HepG2 (cell line): Measurements from ENCODE around the gene NEUROD1. TPM values are rescaled to one million over a fixed set of nuclear protein-coding genes. Genes with fewer than 3 reads are reported as not detected.

Experiments used
- ATAC-seq: fragments of 200-7000 bp; cut with Tn5 transposase; 3 replicates; pipeline ENCODE4 v1.9.1; 2020; ENCODE audit warnings: mild to moderate bottlenecking, moderate library complexity
- BruUV-seq: library from RNA; stranded (reverse); fragments of 400-500 nt; replicated peaks from 2 replicates; lab custom pipeline; 2021; lab: Mats Ljungman, UMichigan
- CTCF ChIA-PET: fragments of 300-600 bp; formaldehyde crosslinking; extraction: SDS; loops from one replicate; lab custom pipeline; 2021; ENCODE audit warnings: low total read pairs, inconsistent platforms, low intra/inter-chr PET ratio; lab: Yijun Ruan, JAX
- POLR2A ChIA-PET: fragments of 350-600 bp; sonication (Branson Sonifier 250); formaldehyde crosslinking; loops from one replicate; lab custom pipeline; 2020; ENCODE audit warnings: antibody characterized with exemption, inconsistent platforms; lab: Yijun Ruan, JAX
- DNase-seq: peaks from one replicate; pipeline ENCODE4 v3.0.0-alpha.2; 2015; ENCODE audit warnings: low spot score
- FAIRE-seq: peaks from 3 replicates; lab custom pipeline; 2011; peaks lifted over from hg19 to GRCh38; lab: Jason Lieb, UNC
- H2AFZ ChIP-seq: one replicate; pipeline ENCODE4 v1.6.1; 2011; ENCODE audit warnings: low read length, inconsistent platforms
- H3K27ac ChIP-seq: fragments of 300-600 bp; 3 replicates; pipeline ENCODE4 v1.8.0; 2011; ENCODE audit warnings: mixed run types, mild to moderate bottlenecking, mixed read lengths, low read length, inconsistent platforms; ENCODE audit not compliant: insufficient read depth; ENCODE audit errors: extremely low read length
- H3K27me3 ChIP-seq, 2 experiments: fragments of 200-600 bp in 1 of 2; 2 replicates in 1 of 2; 3 replicates in 1 of 2; pipeline versions ENCODE4 v1.6.0 to v1.8.0; 2011; ENCODE audit warnings: low read length in 2 of 2, mild to moderate bottlenecking in 2 of 2, moderate library complexity in 2 of 2, inconsistent platforms in 1 of 2; ENCODE audit not compliant: insufficient read depth in 2 of 2, control insufficient read depth in 1 of 2
- H3K36me3 ChIP-seq, 2 experiments: fragments of 200-600 bp in 1 of 2; replicated peaks in 1 of 2; 2 replicates in 1 of 2; 3 replicates in 1 of 2; pipeline versions ENCODE4 v1.5.1 to v1.8.0; 2011; ENCODE audit warnings: low read length in 2 of 2, inconsistent platforms in 1 of 2; ENCODE audit not compliant: insufficient read depth in 2 of 2, control insufficient read depth in 1 of 2
- H3K4me1 ChIP-seq: 2 replicates; pipeline ENCODE4 v1.5.1; 2012; ENCODE audit warnings: low read length, inconsistent platforms; ENCODE audit not compliant: insufficient read depth
- H3K4me2 ChIP-seq: 2 replicates; pipeline ENCODE4 v1.6.0; 2011; ENCODE audit warnings: low read depth, low read length, inconsistent platforms
- H3K4me3 ChIP-seq, 3 experiments: fragments of 200-600 bp in 1 of 3; sonication (generic), shearing (Covaris generic) in 1 of 3; replicated peaks in 1 of 3; 2 replicates each; pipeline ENCODE4 v1.5.1; 2011 to 2016; ENCODE audit warnings: low read length in 3 of 3, inconsistent platforms in 2 of 3, low read depth in 2 of 3, mild to moderate bottlenecking in 2 of 3, control low read depth in 1 of 3, mixed read lengths in 1 of 3; ENCODE audit not compliant: insufficient read depth in 1 of 3
- H3K79me2 ChIP-seq: one replicate; pipeline ENCODE4 v1.6.1; 2011; ENCODE audit warnings: low read length, inconsistent platforms; ENCODE audit not compliant: insufficient read depth
- H3K9ac ChIP-seq: 2 replicates; pipeline ENCODE4 v1.6.0; 2011; ENCODE audit warnings: mild to moderate bottlenecking, low read depth, low read length, inconsistent platforms; ENCODE audit not compliant: insufficient read depth
- H3K9me3 ChIP-seq: 2 replicates; pipeline ENCODE4 v1.5.1; 2012; ENCODE audit warnings: mild to moderate bottlenecking, low read length
- H4K20me1 ChIP-seq: 2 replicates; pipeline ENCODE4 v1.6.0; 2011; ENCODE audit warnings: inconsistent platforms, mild to moderate bottlenecking, low read length, moderate library complexity; ENCODE audit not compliant: insufficient read depth
- CHCHD3 ChIP-seq: sonication (generic); formaldehyde crosslinking; IDR thresholded peaks from 2 replicates; pipeline ENCODE4 v1.8.0; 2022; ENCODE audit warnings: mild to moderate bottlenecking, missing genetic modification reagents, moderate library complexity
- KDM1A ChIP-seq: IDR thresholded peaks from 2 replicates; pipeline ENCODE4 v1.6.1; 2016; ENCODE audit warnings: missing compliant biosample characterization
- MAFF ChIP-seq: IDR thresholded peaks from 2 replicates; pipeline ENCODE4 v1.6.1; 2011; ENCODE audit warnings: low read depth, low read length, improper control_type of control experiment
- PAWR ChIP-seq: sonication (generic); formaldehyde crosslinking; IDR thresholded peaks from 2 replicates; pipeline ENCODE4 v1.4.0; 2020; ENCODE audit warnings: missing genetic modification reagents, mild to moderate bottlenecking, borderline replicate concordance
- SUZ12 ChIP-seq: fragments of 150-350 bp; IDR thresholded peaks from 2 replicates; pipeline ENCODE4 v1.6.1; 2014; ENCODE audit warnings: low read depth, low read length
- SYNCRIP ChIP-seq: fragments of 200-400 bp; formaldehyde crosslinking; IDR thresholded peaks from 2 replicates; pipeline ENCODE4 v1.6.1; 2018; ENCODE audit warnings: mild to moderate bottlenecking, low read depth, low read length; ENCODE audit not compliant: insufficient read depth
- TBP ChIP-seq: sonication (generic); formaldehyde crosslinking; IDR thresholded peaks from 2 replicates; pipeline ENCODE4 v1.5.0; 2020; ENCODE audit warnings: missing genetic modification reagents
- TP53 ChIP-seq: sonication (generic); formaldehyde crosslinking; conservative IDR thresholded peaks from 2 replicates; pipeline ENCODE4 v1.4.0; 2020; ENCODE audit warnings: missing genetic modification reagents
- YEATS4 ChIP-seq: sonication (generic); formaldehyde crosslinking; IDR thresholded peaks from 2 replicates; pipeline ENCODE4 v1.4.0; 2020; ENCODE audit warnings: missing genetic modification reagents, borderline replicate concordance
- ZFP36L2 ChIP-seq: sonication (generic); formaldehyde crosslinking; IDR thresholded peaks from 2 replicates; pipeline ENCODE4 v1.4.0; 2020; ENCODE audit warnings: missing genetic modification reagents
- ZNF432 ChIP-seq: sonication (generic); formaldehyde crosslinking; IDR thresholded peaks from 2 replicates; pipeline ENCODE4 v1.5.0; 2020; ENCODE audit warnings: missing genetic modification reagents, mild to moderate bottlenecking, borderline replicate concordance
- ZNF570 ChIP-seq: sonication (generic); formaldehyde crosslinking; IDR thresholded peaks from 2 replicates; pipeline ENCODE4 v1.4.0; 2020; ENCODE audit warnings: mild to moderate bottlenecking, missing genetic modification reagents, borderline replicate concordance
- ZNF879 ChIP-seq: sonication (generic); formaldehyde crosslinking; IDR thresholded peaks from 2 replicates; pipeline ENCODE4 v1.8.1; 2023; ENCODE audit warnings: missing genetic modification reagents
- WGBS: methylation state at CpG from one replicate; pipeline ENCODE4 v1.1.6; 2017; ENCODE audit warnings: low lambda C conversion rate; 5-methylcytosine and 5-hydroxymethylcytosine counted together
- in situ Hi-C: cut with HindIII; loops from 2 replicates; pipeline ENCODE4 v1.10.0; 2017; ENCODE audit warnings: low pct_unique_long_range_greater_than_20kb; ENCODE audit not compliant: extremely low pct_ligation_motif_present
- intact Hi-C: fragments of 100-400 bp; cut with micrococcal nuclease; formaldehyde crosslinking; loops from one replicate; pipeline ENCODE4 v1.10.0; 2022; ENCODE audit not compliant: unreplicated experiment
- polyA plus RNA-seq, 8 experiments: library from polyadenylated mRNA; depleted of rRNA in 3 of 8; stranded (reverse) in 7 of 8; unstranded in 1 of 8; fragments of >200 nt; fragmentation: Illumina TruSeq in 4 of 8; extraction: Trizol in 4 of 8; gene quantifications; 2 replicates each; pipeline versions ENCODE4 v1.2.1 to v1.2.3, GENCODE V29; 2011 to 2016; ENCODE audit warnings: low read depth in 4 of 8, missing spikeins in 1 of 8, mixed read lengths in 1 of 8; ENCODE audit not compliant: insufficient read depth in 1 of 8
- total RNA-seq, 5 experiments: library from RNA; depleted of rRNA; stranded (reverse); fragments of >200 nt; fragmentation: Illumina TruSeq; extraction: Trizol; gene quantifications; 2 replicates each; pipeline ENCODE4 v1.2.3, GENCODE V29; 2016; ENCODE audit warnings: low read depth in 1 of 5
- TF ChIP-seq, protein P1 (sequence below): sonication (generic); formaldehyde crosslinking; IDR thresholded peaks from 2 replicates; pipeline ENCODE4 v1.5.0; 2020; ENCODE audit warnings: missing genetic modification reagents
- TF ChIP-seq, protein P2 (sequence below): sonication (generic); formaldehyde crosslinking; IDR thresholded peaks from 2 replicates; pipeline ENCODE4 v1.4.0; 2020; ENCODE audit warnings: missing genetic modification reagents, borderline replicate concordance

The NEUROD1 gene
- total and polyA plus RNA-seq, 2 of the 13 experiments (the other 11 are each of a cell fraction or from before 2014, with no cell fraction given) = not detected

DNA sequence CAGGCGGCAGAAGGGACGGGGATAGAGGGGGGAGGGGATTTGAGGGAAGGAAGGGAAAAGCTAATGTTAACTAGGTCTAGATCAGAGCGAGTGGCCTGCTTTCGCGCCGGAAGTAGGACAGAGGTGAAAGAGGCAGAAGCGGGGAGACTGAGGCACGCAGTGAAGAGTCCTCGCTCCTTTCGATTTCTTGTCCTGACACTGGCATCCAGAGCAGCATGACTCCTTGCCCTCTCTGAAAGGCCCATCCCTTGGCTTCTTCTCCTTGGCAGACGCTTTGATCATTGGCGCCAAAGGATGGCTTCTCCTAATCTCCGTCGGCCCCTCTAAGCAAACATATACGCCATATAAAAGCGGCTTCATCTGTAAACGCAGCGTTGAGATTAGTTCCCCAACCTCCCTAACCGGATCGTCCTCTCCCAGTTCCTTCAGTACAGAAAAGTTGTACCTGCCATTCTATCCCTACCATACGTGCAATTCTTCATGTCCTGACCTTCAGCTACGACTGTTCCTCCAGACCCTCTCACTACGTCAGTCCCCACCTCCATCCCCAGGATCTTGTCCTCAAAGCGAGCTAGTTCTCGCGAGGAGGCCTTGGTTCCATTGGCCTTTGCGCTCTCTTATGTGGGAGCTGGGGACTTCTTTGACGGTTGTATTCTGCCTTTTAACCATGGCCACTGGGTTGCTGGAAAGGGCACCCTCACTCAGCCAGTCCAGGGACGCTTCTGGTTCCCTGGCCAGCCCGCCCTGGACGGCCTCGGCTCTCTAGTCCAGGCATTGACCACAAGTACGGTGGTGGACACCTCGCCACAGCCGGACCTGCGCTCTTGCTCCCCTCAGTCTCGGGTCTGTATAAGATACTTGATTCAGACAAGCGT lies 857 bp upstream of the NEUROD1 start (continued):
- TF ChIP-seq, protein P1, sequence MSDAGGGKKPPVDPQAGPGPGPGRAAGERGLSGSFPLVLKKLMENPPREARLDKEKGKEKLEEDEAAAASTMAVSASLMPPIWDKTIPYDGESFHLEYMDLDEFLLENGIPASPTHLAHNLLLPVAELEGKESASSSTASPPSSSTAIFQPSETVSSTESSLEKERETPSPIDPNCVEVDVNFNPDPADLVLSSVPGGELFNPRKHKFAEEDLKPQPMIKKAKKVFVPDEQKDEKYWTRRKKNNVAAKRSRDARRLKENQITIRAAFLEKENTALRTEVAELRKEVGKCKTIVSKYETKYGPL (CRISPR knock-in tag) = no peak
- TF ChIP-seq ZNF432 (CRISPR knock-in tag) (no peak), SYNCRIP (no peak)

DNA sequence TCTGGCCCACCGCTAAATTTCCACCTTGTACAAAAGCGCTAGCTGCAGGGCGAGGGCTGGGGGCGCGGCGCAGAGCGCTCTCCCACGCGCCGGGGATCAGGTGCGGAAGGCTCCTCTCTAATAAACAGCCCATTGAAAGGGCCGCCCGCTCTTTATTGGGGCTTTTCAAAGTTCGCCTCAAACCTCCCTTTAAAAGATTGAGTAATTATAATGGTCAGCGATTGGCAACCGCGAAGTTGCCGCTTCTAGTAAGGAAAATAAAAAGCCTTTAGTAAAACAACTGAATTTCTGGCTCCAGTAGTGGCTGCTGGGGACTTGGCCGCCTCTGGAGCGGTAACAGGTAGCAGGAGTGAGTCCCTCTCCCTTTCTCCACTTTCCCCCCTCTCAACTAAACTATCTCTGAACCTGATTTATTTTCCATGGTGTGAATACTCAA lies 755 bp downstream of the NEUROD1 start:
- in situ Hi-C loops (no loop called here), intact Hi-C loops (no loop called here)
- Histone ChIP-seq H3K4me3 (no peak overlapping the region), H3K9me3 (no peaks in the 10 kb centered on the region), H3K27ac (no peak overlapping the region), H3K27me3 (peaks cover 8 to 43% of the 10 kb centered on the region in 2 experiments; a peak in 4 of 5 replicates), H2AFZ (no peak overlapping the region), H3K79me2 (no peaks in the 10 kb centered on the region), H3K9ac (no peak overlapping the region), H3K4me1 (no peaks in the 10 kb centered on the region), H3K4me2 (no peak overlapping the region), H4K20me1 (no peaks in the 10 kb centered on the region; the same call in 1 of the 2 replicates), H3K36me3 (no peaks in the 10 kb centered on the region)
- no TSS peak for BruUV-seq
- TF ChIP-seq PAWR = no peak
- TF ChIP-seq, protein P2, sequence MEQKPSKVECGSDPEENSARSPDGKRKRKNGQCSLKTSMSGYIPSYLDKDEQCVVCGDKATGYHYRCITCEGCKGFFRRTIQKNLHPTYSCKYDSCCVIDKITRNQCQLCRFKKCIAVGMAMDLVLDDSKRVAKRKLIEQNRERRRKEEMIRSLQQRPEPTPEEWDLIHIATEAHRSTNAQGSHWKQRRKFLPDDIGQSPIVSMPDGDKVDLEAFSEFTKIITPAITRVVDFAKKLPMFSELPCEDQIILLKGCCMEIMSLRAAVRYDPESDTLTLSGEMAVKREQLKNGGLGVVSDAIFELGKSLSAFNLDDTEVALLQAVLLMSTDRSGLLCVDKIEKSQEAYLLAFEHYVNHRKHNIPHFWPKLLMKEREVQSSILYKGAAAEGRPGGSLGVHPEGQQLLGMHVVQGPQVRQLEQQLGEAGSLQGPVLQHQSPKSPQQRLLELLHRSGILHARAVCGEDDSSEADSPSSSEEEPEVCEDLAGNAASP (CRISPR knock-in tag) = no peak
- TF ChIP-seq MAFF = no peak
- TF ChIP-seq ZFP36L2 (CRISPR knock-in tag) = no peak
- no peak for TF ChIP-seq KDM1A (CRISPR knock-in tag)
- TF ChIP-seq CHCHD3 (CRISPR knock-in tag) = no peak
- no peak for TF ChIP-seq ZNF879 (CRISPR knock-in tag)
- no peak for TF ChIP-seq TP53 (CRISPR knock-in tag)
- TF ChIP-seq ZNF570 (CRISPR knock-in tag) = no peak
- no peak for TF ChIP-seq SUZ12
- no peak for TF ChIP-seq YEATS4 (CRISPR knock-in tag)
- no peak for TF ChIP-seq TBP (CRISPR knock-in tag)
- DNase-seq (no peak), FAIRE-seq (no peak), ATAC-seq (no peak)
- CTCF ChIA-PET = no interaction called here
- 47% methylated on average over 20 of the region's 20 CpGs for WGBS
- POLR2A ChIA-PET = no interaction called here
